ENCODE results near the gene POLA1.

Gene POLA1

DNA sequence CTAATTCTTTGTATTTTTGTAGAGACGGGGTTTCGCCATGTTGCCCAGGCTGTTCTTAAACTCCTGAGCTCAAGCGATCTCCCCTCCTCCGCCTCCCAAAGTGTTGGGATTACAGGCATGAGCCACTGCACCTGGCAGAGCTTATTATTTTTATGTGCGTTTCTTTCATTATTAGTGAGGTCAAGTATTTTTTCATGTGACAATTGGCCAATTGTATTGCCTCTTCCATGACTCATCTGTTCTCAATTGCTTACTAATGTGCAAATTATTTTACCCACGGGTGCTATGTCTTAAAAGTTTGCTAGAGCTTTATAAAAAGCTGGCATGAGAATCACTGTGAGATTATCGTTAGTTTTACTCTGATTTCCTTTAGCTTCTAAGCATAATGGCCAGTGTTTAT, 335.0 kb downstream of the POLA1 start:
- DNase-seq (ENCODE audit: low read depth in 2 of 2), result no peak

DNA sequence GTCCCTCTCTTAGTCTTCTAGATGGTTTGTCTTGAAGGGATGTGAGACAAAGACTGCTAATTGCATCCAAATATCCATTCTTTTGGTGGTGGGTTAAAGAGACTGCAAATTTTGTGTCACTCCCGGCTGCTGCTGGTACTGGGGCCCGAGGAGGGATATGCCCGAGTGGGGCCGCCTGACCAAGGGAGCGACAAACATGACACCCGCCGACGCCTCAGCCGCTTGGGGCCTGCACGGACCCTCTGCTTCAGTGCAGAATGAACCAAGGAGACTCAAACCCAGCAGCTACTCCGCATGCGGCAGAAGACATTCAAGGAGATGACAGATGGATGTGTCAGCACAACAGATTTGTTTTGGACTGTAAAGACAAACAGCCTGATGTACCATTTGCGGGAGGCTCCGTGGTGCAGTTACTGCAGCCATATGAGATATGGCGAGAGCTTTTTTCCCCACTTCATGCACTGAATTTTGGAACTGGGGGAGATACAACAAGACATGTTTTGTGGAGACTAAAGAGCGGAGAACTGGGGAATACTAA, 335.6 kb downstream of the POLA1 start:
- no peak for DNase-seq (ENCODE audit: low read depth in 2 of 2)

DNA sequence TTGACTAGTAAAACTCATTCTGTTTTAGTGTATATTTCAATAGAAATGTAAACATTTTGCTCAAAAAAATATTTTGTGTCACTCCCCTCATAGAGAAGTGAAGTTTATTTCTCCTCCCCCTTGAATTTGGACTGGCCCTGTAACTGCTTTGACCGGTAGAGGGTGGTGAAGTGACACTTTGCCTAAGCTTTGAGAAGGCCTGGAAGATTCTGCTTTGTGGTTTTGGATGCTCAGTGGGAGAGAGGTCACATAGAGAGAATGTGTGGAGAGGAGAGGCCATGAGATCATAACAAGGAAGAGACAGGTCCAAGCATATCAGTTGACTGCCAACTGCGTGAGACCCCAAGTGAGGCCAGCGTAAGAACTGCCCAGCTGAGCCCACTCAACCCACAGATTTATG, 341.2 kb downstream of the POLA1 start:
- no peak for DNase-seq (ENCODE audit: low read depth in 2 of 2)

DNA sequence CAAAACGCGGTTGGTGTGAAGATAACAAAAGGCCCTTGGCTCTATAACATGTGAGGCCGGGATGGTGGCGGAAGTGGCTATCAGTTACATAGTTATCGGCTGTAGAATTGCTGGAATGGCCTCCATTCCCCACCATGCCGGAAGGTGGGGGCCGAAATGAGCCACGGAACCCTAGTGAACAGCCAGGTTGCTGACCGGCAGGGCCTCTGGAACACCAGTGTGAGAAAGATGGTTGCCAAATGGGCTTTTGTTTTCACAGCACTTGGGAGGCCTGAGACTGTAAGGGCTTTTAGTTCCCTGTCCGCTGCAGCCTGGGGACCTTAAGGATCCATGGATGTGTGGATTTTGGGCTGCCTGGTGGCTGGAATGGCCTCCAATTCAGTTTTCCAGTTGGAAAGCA, 345.3 kb downstream of the POLA1 start:
- no peak for DNase-seq (ENCODE audit: low read depth in 2 of 2)

DNA sequence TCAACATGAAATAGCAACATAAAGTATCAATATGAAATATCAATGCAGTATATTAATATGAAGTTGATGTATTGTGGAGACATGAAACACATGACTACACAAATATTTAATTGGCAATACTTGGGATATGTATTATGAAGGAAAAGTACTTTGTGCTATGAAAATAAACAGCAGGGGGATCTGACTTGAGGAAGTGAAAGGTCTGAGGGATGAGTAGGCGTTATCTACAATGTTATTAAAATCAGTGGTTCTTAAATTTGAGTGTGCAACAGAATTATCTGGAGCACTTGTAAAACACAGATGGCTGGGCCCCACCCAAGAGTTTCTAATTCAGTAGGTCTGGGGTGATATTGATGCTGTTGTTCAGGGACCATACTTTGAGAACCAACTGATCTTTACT, 349.5 kb downstream of the POLA1 start:
- DNase-seq (ENCODE audit: low read depth in 2 of 2), result no peak

All from activated CD4-positive, alpha-beta T cell treated with anti-CD3 and anti-CD28 coated beads for 24 hours (primary cell).